ENCODE measurements around the gene PVRIG.
"Not testable (repeated sequence)": the region's sequence is repeated elsewhere in the genome, so short reads cannot be mapped to it uniquely, and the experiment has no call there.

PVRIG gene

DNA sequence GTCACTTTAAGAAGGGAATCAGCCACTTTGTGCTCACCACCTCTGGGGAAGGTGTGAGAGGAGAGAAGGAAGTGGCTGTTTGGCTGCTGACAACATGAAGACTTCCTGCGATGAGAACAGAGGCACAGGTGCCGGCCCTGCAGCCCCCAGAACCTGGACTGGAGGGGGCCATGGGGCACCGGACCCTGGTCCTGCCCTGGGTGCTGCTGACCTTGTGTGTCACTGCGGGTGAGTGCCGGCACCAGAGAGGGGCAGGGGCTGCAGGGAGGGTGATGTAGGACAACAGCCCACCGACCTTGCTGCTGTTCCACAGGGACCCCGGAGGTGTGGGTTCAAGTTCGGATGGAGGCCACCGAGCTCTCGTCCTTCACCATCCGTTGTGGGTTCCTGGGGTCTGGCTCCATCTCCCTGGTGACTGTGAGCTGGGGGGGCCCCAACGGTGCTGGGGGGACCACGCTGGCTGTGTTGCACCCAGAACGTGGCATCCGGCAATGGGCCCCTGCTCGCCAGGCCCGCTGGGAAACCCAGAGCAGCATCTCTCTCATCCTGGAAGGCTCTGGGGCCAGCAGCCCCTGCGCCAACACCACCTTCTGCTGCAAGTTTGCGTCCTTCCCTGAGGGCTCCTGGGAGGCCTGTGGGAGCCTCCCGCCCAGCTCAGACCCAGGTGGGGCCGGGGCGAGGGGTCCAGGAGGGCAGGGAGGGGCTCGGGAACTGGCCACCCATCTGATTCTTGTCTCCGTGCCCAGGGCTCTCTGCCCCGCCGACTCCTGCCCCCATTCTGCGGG, at the start of gene PVRIG:
Gene PVRIG (plus strand): TSS at position 149 of the 785 bp plus-strand sequence. CDS start 22 bp downstream, at position 171.
- not testable (repeated sequence) for DNase-seq (ENCODE audit: low read depth)

DNA sequence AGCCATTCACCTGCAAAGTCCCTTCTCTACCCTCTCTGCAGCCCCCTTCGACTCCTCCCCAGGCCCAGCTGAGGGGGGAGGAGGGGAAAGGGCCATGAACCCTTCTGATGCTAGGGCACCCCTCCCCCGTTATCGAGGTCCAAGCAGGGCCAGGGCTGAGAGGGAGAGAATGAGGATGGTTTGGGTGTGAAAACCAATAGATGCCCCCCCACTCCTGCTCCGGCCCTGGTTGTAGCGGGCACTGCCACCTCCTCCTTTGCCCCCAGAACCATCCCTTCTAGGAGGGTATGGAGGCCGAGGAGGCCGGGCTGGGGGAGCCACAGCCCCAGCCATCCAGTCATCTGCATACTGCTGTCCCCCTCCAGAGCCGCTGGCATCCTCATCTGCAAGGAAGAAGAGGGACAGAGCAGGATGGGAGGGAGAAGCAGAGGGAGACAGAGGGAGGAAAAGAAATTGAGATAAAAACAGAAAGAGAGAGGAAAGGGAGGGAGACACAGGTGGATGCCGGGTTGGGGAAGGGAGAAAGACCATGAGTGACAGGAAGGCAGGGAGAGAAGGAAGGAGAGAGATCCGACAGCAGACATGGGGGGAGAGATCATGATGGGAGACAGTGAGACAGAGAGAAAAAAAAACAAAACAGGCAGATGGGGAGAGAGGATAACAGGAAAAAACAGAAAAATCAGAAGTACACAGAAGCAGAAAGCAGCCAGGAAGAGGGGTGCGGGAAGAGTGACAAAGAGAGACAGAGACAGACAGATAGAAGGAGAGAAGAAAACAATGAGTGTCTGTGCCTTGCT, 49.5 kb upstream of the PVRIG start:
- no peak for DNase-seq (ENCODE audit: low read depth)

DNA sequence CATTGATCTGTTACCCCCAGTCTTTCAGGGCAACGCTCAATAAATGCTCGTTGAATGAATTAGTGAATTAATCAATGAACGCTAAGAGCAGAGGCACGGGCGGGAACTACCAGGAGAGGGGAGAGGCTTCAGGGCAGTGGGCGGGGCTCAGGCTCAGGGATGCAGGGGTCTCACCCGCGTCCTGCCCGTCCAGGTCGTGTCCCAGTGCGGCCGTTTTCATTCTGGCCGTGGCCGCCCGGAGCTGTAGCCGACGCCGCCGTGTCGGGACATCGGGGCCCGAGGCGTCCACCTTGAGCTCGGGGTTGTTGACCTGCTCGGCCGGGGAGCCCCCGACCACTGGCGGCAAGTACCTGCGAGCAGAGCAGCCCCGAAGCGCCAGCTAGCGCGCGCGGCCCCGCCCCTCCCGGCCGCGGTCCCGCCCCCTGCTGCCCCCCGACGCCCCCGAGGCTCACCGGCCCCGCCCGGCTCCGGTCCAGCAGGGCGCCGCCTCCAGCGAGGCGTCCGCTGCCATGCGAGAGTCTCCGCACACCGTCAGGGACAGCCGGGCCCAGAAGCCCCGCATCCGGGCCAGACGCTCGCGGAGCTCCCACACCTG, 48.6 kb upstream of the PVRIG start:
- DNase-seq (ENCODE audit: low read depth), result no peak

DNA sequence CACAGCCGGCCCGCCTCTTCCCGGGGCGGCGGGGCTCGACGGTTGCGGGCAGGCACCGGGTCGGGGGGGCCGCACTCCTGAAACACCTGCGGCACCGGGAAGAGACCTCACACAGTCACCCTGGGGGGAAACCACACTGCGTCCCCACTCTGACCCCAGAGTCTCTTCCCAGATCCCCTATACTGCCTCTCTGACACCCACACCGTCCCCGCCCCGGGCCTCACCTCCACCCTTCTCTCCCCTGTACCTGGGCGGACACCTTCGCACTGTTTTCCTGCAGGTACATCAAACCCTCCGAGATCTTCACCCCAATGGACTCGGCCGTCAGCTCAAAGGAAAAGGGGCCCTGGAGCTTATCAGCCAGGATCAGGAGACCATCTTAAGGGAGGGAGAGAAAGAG, 47.9 kb upstream of the PVRIG start:
- DNase-seq (ENCODE audit: low read depth), result no peak

DNA sequence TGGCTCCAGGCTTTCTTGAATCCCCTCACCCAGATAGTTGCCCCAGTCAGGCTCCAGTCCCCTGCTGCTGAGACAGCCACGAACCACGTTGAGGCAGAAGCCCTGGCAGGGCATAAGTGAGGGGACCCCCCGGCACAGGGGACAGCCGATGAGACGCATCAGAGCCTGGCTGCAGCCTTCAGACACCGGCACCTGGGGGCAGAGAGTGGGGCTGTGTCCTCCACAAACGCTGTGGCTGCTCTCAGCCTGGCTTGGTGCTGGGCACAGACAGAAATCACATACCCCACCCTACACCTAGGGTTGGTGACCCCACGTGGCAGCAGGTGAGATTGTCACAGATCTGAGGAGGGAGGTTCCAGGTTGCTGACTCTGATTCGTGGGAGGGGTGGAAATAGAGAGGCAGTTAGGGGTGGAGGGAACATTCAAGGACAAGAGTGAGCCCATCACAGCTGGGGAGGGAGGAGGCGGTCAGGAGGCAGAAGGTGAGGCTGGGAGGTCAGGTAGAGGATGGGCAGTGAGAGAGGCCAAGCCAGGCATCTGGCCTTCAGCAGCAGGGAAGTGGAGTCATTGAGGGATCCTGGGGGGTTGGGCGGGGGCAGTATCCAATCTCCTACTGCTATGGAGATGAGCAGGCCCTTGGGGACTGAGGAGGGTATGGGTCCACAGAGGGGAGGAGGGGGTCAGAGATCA, 45.8 kb upstream of the PVRIG start:
- DNase-seq (ENCODE audit: low read depth), result no peak

DNA sequence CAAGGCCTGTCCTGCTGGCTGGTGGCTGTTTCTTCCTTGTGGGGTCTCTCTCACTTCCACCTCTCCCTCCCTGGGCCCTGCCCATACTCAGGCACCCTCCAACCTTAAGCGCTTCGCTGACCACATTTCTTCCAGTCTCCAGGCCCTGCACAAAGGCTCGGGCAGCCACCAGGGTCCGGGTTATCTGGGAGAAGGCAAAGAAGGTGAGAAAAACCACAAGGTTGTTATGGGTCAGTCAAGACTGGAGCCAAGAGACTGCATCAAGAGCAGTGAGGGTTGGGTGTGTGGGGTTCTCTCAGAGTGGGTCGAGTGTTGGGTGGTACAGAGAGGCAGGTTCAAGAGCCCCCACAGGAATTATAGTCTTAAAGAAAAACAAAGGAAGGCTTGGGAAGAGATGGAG, 45.2 kb upstream of the PVRIG start:
- no peak for DNase-seq (ENCODE audit: low read depth)

DNA sequence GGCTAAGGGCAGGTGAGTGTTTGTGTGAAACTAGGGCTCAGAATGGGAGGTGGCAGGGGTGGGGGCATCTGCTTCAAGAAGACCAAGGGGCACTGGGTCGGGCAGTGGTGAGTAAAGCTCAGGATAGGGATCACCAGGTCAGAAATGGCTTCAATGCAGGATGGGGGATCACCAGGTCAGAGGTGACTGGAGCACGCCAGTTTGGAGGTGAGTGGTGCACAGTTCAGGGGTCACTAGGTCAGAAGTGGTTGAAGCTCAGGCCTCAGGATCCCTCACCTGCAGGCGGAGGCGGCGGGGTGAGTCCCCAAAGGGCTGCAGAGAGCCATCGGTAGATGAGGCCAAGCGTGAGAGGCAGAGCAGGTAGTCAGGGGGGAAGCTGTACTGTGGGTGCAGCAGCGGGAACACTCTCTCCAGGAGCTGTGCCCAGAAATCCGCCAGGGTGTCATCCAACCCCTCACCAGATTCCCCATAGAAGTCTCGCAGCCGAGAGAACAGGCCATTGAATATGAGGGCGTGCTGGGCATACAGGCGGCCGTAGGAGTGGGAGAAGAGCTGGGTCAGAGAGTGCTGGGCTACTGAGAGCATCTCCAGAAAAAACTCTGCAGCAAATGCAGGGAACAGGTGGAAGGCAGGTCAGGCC, 44.3 kb upstream of the PVRIG start:
- no peak for DNase-seq (ENCODE audit: low read depth)

DNA sequence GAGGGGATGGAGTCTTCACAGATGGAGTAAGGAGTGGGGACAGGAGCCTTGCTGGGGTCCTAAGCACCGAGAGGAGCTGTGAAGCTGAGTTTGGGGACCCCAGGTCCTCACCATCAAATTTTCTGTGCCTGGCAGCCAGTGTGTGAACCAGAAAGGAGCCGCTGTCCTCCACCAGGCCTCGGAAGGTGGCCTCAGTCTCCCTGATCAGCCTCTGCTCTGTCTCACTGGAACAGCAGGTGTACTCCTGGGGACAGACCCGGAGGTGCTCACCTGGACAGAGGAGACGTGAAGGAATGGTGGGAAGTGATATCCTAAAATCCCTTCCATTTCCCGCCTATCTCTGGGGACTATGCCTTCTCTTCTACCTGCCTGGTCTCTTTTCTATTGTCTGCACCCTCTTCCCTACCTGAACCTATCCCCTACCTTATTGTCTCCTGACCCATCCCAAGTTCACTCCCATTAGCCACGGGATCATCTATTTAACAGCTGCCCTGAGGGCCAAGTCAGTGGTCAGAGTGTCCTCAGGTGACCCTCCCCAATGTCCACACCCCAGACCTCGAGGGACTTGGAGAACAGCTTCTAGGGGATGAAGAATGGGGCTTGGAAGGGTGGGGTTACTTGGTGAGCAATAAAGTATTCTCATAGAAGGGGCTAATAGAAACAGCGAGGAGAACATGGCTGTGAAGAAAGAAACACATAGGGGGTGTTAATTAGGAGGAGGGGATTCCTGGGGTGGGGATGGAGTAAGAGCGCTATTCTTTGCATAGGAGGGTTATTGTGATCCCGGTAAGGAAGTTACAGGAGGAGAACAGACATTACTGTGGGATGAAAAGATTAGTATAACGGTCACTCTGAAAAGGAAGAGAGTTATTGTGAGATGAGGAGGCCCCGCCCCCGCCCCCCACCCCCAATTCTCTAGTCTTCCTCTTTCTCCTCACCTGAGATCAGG, 43.4 kb upstream of the PVRIG start:
- no peak for DNase-seq (ENCODE audit: low read depth)

DNA sequence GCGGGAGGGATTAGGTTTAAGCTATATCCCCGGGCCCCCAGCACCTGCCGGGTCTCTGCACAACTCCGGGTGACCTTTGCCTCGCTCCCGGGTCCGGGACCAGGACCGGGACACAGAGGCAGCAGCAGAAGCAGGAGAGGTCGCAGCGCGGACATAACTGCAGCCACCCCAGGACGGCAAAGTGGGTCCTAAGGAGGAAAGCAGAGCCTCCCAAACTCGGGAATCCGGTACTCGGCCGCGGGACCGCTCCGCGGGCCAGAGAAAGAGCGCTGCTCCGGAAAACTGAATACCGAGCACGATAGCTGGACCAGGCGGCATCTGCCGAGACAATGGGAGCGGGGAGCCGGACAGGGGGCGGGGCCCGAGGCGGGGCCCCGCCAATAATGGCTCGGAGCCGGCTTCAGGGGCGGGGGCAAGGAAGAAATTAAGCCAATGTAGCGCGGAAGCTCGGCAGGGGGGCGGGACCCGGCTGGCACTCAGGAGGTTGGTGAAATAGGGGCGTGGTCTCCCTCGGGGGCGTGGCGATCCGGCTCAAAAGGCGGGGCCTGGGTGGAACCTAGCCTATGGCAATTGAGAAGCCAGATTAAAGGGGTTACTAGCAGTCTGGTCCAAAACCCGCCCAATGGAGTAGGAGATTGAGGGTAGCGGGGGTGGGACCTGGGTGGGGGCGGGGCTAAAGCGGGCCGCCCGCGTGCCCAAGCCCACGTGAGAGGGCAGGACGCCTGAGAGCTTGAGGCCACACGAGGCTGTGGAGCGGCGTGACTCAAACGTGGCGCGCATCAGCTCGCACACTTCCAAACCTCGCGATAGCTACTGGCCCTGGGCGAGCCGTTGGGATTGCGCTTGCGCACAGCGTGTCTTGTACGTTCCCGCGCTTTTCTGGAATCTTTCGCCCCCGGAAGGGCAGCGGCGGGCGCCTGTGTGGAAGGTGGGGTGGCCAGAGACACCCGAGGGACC, 42.4 kb upstream of the PVRIG start, which contains the start of the genes GPC2 and STAG3:
Gene GPC2 (minus strand): TSS at position 337 of the 957 bp plus-strand sequence. CDS start 182 bp downstream, at position 155.
Gene STAG3 (plus strand): TSS at position 874 of the 957 bp plus-strand sequence. CDS start 2,639 bp downstream, outside the sequence.
- DNase-seq (ENCODE audit: low read depth), result peak; percentile 93

DNA sequence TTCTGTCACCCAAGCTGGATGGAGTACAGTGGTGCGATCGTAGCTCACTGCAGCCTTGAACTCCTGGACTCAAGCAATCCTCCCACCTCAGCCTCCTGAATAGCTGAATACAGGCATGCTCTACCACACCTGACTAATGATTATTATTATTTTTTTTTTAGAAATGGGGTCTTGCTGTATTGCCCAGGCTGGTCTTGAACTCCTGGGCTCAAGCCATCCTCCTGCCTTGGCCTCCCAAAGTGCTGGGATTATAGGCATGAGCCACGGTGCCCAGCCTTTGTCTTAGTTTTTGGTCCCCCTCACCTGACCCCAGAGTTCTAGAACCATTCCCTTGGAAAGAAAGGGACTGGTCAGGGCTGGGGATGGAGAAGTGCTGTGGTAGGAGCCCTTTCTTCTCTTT, 39.7 kb upstream of the PVRIG start:
- not testable (repeated sequence) for DNase-seq (ENCODE audit: low read depth)

DNA sequence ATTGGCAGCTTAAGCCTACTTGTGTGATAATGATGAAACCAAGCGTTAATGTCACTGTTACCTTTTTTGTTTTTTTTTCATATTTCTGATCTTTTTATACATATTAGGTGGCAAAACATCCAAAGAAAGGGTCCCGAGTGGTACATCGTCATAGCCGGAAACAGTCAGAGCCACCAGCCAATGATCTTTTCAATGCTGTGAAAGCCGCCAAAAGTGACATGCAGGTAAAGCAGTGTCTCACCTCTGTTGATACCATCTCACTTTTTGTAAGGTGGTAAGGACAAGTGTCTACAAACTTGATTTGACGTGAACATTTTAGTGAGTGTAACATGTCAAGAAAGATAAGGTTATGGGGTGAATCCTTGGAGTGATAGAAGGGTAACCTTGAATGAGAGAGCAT, 37.1 kb upstream of the PVRIG start:
- DNase-seq (ENCODE audit: low read depth), result not testable (repeated sequence)

DNA sequence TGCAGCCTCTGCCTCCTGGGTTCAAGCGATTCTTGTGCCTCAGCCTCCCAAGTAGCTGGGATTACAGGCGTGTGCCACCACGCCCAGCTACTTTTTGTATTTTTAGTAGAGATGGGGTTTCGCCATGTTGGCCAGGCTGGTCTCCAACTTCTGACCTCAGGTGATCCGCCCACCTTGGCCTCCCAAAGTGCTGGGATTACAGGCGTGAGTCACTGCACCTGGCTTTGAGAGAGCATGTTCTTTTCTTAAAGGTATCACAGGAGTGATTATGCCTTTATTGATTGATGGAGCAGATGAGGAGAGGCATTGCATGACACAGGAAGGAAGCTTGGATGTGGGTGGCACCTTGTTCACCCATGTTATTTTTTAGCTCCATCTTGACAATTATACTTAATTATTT, 36.7 kb upstream of the PVRIG start:
- DNase-seq (ENCODE audit: low read depth), result not testable (repeated sequence)

DNA sequence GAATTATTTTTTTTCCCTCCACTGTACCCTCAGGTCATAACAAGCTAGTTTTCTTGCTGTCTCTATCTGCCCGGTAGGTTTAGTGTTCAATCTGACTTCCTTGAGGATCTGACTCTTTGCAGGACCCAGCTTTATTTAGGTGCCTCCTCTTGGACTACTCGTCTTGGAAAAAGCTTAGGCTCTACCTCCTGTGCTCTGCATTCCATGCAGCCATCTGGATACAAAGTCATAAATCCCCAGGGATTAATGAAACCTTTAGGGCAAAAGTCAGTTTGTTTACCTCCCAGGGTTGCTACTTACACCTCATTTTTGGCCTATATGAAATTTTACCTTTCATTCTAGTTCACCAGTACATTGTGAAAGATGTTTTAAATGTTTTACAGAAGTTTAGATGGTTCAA, 34.0 kb upstream of the PVRIG start:
- no peak for DNase-seq (ENCODE audit: low read depth)

DNA sequence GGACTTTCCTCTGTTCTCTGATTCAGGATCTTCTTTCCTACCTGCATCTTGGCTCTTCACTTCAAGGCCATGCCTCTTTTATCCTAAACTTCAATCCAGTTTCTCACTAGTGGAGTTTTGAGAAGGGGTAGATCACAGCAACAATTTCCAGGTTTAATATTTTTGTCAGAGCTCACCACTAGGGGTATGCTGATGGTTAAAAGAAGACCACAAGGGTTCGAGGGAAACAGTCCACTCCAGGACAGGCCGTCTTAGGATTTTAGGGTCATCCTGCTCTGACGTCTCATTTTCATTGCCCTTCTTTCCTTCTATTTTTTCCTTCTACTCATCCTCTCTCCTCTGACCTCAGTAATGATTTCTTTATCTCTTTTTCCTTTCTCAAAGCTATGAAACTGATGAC, 30.7 kb upstream of the PVRIG start:
- DNase-seq (ENCODE audit: low read depth), result no peak

DNA sequence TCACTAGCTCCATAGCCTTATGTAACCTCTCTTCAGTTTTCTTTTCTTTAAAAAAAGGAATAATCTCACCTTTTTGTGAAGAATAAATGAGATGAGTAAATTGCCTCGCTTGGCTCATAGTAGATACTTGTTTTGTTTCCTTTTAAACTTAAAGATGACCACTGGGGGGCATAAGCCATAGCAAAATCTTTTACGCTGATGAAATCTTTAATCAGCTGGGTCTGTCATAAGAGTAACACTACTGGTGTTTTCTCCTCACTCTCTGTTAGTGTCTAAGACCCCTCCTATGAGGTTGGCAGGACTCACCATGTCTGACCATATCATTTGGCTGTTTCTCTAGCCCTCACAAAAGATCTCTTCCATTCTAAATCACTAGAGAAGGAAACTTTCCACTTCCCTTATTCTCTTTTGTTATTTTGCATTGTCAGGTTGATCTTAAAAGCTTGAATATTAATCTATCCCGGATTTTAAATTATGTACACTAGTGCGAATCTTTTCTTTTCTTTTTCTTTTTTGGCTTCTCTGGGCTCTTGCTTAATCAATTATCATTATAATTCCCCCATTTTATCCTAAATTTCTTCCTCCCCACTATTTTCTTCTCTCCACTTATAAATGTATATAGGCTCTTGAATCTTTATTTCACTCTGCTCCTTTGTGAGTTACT, 29.6 kb upstream of the PVRIG start:
- no peak for DNase-seq (ENCODE audit: low read depth)

DNA sequence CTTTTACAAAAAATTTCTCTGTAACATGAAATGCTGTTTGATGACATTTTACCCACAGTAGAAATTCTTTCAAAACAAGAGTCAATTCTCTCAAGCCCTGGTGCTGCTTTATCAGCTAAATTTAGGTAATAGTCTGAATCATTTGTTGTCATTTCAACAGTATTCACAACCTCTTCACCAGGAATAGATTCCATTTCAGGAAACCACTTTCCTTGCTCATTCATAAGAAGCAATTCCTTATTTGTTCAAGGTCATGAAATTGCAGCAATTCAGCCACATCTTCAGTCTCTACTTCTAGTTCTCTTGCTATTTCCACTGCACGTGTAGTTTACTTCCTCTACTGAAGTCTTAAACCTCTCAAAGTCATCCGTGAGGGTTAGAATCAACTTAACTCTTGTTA, 28.0 kb upstream of the PVRIG start:
- DNase-seq (ENCODE audit: low read depth), result no peak

DNA sequence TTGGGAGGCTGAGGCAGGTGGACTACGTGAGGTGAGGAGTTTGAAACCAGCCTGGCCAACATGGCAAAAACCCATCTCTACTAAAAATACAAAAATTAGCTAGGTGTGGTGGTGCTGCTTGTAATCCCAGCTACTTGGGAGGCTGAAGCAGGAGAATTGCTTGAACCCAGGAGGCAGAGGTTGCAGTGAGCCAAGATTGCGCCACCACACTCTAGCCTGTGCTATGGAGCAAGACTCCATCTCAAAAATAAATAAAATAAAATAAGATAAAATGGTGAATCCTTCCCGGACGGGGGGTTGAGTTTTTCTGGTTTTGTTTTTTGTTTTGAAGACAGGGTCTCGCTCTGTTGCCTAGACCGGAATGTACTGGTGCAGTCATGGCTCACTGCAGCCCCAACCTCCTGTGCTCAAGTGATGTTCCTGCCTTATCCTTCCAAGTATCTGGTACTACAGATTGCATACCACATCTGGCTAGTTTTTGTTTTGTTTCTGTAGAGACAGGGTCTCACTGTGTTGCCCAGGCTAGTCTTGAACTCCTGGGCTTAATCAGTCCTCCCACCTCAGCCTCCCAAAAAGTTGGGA, 27.4 kb upstream of the PVRIG start:
- not testable (repeated sequence) for DNase-seq (ENCODE audit: low read depth)

DNA sequence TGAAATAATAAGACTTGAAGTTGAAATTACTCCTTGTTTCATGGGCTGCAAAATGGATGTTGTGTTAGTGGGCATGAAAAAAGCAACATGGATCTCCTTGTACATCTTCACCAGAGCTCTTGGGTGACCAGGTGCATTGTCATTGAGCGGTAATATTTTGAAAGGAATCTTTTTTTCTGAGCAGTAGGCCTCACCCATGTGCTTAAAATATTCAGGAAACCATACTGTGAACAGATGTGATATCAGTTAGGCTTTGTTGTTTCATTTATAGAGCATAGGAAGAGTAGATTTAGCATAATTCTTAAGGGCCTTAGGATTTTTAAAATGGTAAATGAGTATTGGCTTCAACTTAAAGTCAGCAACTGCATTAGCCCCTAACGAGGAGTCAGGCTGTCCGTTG, 26.8 kb upstream of the PVRIG start:
- no peak for DNase-seq (ENCODE audit: low read depth)
